Endothelial cell of umbilical vein (primary cell): Measurements from ENCODE around the gene SRSF2. TPM values are rescaled to one million over a fixed set of nuclear protein-coding genes. Genes with fewer than 3 reads are reported as not detected.

ENCODE experiments used
- BruUV-seq: library from RNA; stranded (reverse); fragments of 400-500 nt; replicated peaks from 2 replicates; lab custom pipeline; 2021; lab: Mats Ljungman, UMichigan
- CTCF ChIA-PET: fragments of 300-600, 350-600 bp; sonication (Branson Sonifier 250); formaldehyde crosslinking; loops from one replicate; lab custom pipeline; 2021; ENCODE audit warnings: antibody characterized with exemption, inconsistent platforms; lab: Charles Lee
- POLR2A ChIA-PET: fragments of 300-600, 350-600 bp; sonication (Branson Sonifier 250); formaldehyde crosslinking; loops from one replicate; lab custom pipeline; 2021; ENCODE audit warnings: antibody characterized with exemption, inconsistent platforms; lab: Charles Lee
- DNase-seq: peaks from one replicate; pipeline ENCODE4 v3.0.0-alpha.2; 2011; ENCODE audit warnings: low read depth, low spot score
- FAIRE-seq: peaks from 2 replicates; lab custom pipeline; 2011; peaks lifted over from hg19 to GRCh38; lab: Jason Lieb, UNC
- H2AFZ ChIP-seq: 2 replicates; pipeline ENCODE4 v1.6.0; 2012; ENCODE audit warnings: low read depth, low read length, control low read depth, inconsistent platforms
- H3K27ac ChIP-seq: 2 replicates; pipeline ENCODE4 v1.5.1; 2011; ENCODE audit warnings: low read depth, mild to moderate bottlenecking, control low read depth, low read length, moderate library complexity; ENCODE audit not compliant: insufficient read depth
- H3K27me3 ChIP-seq, 2 experiments: 2 replicates each; pipeline versions ENCODE4 v1.6.0 to v1.6.1; 2011; ENCODE audit warnings: low read length in 2 of 2, mixed read lengths in 1 of 2; ENCODE audit not compliant: control insufficient read depth in 2 of 2, insufficient read depth in 2 of 2
- H3K36me3 ChIP-seq, 2 experiments: 2 replicates in 1 of 2; 3 replicates in 1 of 2; pipeline ENCODE4 v1.5.1; 2011; ENCODE audit warnings: low read length in 2 of 2, mild to moderate bottlenecking in 1 of 2, moderate library complexity in 1 of 2; ENCODE audit not compliant: control insufficient read depth in 2 of 2, insufficient read depth in 2 of 2; ENCODE audit errors: extremely low read depth in 1 of 2
- H3K4me1 ChIP-seq: 3 replicates; pipeline ENCODE4 v1.5.1; 2011; ENCODE audit warnings: mild to moderate bottlenecking, low read length; ENCODE audit not compliant: control insufficient read depth, insufficient read depth; ENCODE audit errors: extremely low read depth
- H3K4me2 ChIP-seq: 2 replicates; pipeline ENCODE4 v1.6.1; 2011; ENCODE audit warnings: low read length, control low read depth, mixed read lengths; ENCODE audit not compliant: insufficient read depth
- H3K4me3 ChIP-seq, 3 experiments: fragments of 200-600 bp in 1 of 3; sonication (generic), shearing (Covaris generic) in 1 of 3; replicated peaks in 1 of 3; 2 replicates each; pipeline ENCODE4 v1.5.1; 2011 to 2016; ENCODE audit warnings: control low read depth in 3 of 3, low read length in 3 of 3, mild to moderate bottlenecking in 2 of 3, inconsistent platforms in 1 of 3, low read depth in 1 of 3, moderate library complexity in 1 of 3; ENCODE audit not compliant: insufficient read depth in 1 of 3
- H3K79me2 ChIP-seq: 2 replicates; pipeline ENCODE4 v1.6.0; 2012; ENCODE audit warnings: low read length, inconsistent platforms; ENCODE audit not compliant: control insufficient read depth, insufficient read depth
- H3K9ac ChIP-seq: replicated peaks from 2 replicates; pipeline ENCODE3; 2011; ENCODE audit warnings: low read length, control low read depth; ENCODE audit not compliant: insufficient read depth; ENCODE audit errors: extremely low read depth
- H3K9me1 ChIP-seq: replicated peaks from 3 replicates; pipeline ENCODE4 v1.6.0; 2011; ENCODE audit warnings: mild to moderate bottlenecking, low read length; ENCODE audit not compliant: control insufficient read depth, insufficient read depth; ENCODE audit errors: extremely low read depth
- H3K9me3 ChIP-seq: replicated peaks from 2 replicates; pipeline ENCODE4 v1.5.1; 2012; ENCODE audit warnings: low read length, inconsistent platforms; ENCODE audit not compliant: control insufficient read depth, insufficient read depth
- H4K20me1 ChIP-seq: replicated peaks from 2 replicates; pipeline ENCODE3; 2011; ENCODE audit warnings: mild to moderate bottlenecking, low read length; ENCODE audit not compliant: control insufficient read depth, insufficient read depth; ENCODE audit errors: extremely low read depth
- EZH2 ChIP-seq: IDR thresholded peaks from 2 replicates; pipeline ENCODE4 v1.6.1; 2012; ENCODE audit warnings: borderline replicate concordance, low read depth, mild to moderate bottlenecking, moderate library complexity, low read length, inconsistent platforms; ENCODE audit not compliant: severe bottlenecking
- FOS ChIP-seq: IDR thresholded peaks from 2 replicates; pipeline ENCODE4 v1.6.1; 2011; ENCODE audit warnings: mild to moderate bottlenecking, low read length, moderate library complexity, borderline replicate concordance; ENCODE audit not compliant: insufficient read depth
- GATA2 ChIP-seq: IDR thresholded peaks from 2 replicates; pipeline ENCODE4 v1.7.0; 2011; ENCODE audit warnings: low read depth, mild to moderate bottlenecking, moderate library complexity, mixed read lengths, low read length; ENCODE audit not compliant: insufficient read length, insufficient read depth
- JUN ChIP-seq: IDR thresholded peaks from 2 replicates; pipeline ENCODE4 v1.6.1; 2011; ENCODE audit warnings: borderline replicate concordance, low read depth; ENCODE audit not compliant: insufficient read length, insufficient read depth
- MYC ChIP-seq: IDR thresholded peaks from one replicate; pipeline ENCODE4 v1.6.1; 2011; ENCODE audit warnings: mild to moderate bottlenecking, low read depth, low read length
- POLR2A ChIP-seq: IDR thresholded peaks from 2 replicates; pipeline ENCODE4 v1.6.1; 2012; ENCODE audit warnings: low read depth, mild to moderate bottlenecking, control low read depth, low read length
- POLR2AphosphoS5 ChIP-seq: IDR thresholded peaks from 2 replicates; pipeline ENCODE4 v1.6.1; 2012; ENCODE audit warnings: low read depth, mild to moderate bottlenecking, control low read depth, low read length, moderate library complexity; ENCODE audit not compliant: insufficient read depth
- dilution Hi-C: fragments of 300-500 bp; cut with MboI; formaldehyde crosslinking; loops from one replicate; pipeline ENCODE4 v1.15.0; 2019; ENCODE audit warnings: low sequenced_read_pairs; ENCODE audit not compliant: extremely low pct_ligation_motif_present
- intact Hi-C: fragments of 100-400 bp; cut with micrococcal nuclease; formaldehyde crosslinking; loops from one replicate; pipeline ENCODE4 v1.10.0; 2022
- polyA plus RNA-seq, 4 experiments: library from polyadenylated mRNA; depleted of rRNA in 3 of 4; stranded (reverse) in 3 of 4; unstranded in 1 of 4; fragments of >200 nt; gene quantifications; 2 replicates each; pipeline versions ENCODE4 v1.2.1 to v1.2.3, GENCODE V29; 2011 to 2012; ENCODE audit warnings: missing spikeins in 1 of 4
- total RNA-seq: library from RNA; stranded (reverse); gene quantifications from 2 replicates; pipeline ENCODE4 v1.2.3, GENCODE V29; 2021
- TF ChIP-seq, protein P1 (sequence below), 2 donors: IDR thresholded peaks; 1 replicate in 1 of 2; 2 replicates in 1 of 2; pipeline ENCODE4 v1.5.1; 2011; ENCODE audit warnings: low read length in 2 of 2, mild to moderate bottlenecking in 2 of 2, moderate library complexity in 2 of 2, control low read depth in 1 of 2, inconsistent platforms in 1 of 2, low read depth in 1 of 2; ENCODE audit not compliant: insufficient read depth in 1 of 2; ENCODE audit errors: extremely low read depth in 1 of 2
- TF ChIP-seq, protein P2 (sequence below): IDR thresholded peaks from 2 replicates; pipeline ENCODE4 v1.6.1; 2011; ENCODE audit not compliant: insufficient read depth, insufficient read length

The SRSF2 gene
- total and polyA plus RNA-seq, 2 donors (not counting 3 experiments of a cell fraction or from before 2014, with no cell fraction given): 283 to 307 TPM

DNA sequence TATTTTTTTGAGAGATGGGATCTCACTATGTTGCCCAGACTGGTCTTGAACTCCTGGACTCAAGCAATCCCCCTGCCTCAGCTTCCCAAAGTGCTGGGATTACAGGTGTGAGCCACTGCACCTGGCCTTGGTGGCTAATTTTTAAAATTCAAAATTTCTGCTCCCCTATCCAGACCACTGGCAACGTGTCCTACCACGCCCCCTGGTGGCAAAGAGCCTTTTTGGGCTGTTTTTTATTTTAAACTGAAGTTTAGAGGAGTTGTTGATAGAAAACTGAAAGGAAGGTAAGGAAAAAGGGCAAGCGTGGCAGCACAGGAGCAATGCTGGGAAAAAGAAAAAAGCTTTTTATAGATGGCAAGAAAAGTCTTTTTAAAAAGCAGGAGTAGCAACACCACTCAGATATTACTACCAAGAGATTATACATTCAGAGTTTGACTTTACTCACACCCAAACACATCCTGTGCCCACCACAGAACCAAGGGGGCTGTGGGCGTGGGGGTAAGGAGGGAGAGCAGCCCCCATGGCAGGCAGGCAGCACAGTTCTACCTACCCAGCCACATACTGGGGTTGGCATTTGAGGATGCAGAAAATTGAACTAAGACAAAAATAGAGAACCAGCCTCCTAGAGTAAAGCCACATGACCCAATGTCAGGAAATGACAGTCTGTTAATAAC is 22.2 kb downstream of the SRSF2 start:
- H3K9me3 ChIP-seq: no peaks in the 10 kb centered on the region
- ChIA-PET POLR2A (no interaction called here), CTCF (interaction anchor here (1.2 to 4.7 kb wide), 9 partner anchors 11 to 192 kb away, joined by 3 to 30 read pairs (median 8); no protein-coding TSS in a partner anchor)
- no peak for TF ChIP-seq FOS
- TF ChIP-seq, protein P1, sequence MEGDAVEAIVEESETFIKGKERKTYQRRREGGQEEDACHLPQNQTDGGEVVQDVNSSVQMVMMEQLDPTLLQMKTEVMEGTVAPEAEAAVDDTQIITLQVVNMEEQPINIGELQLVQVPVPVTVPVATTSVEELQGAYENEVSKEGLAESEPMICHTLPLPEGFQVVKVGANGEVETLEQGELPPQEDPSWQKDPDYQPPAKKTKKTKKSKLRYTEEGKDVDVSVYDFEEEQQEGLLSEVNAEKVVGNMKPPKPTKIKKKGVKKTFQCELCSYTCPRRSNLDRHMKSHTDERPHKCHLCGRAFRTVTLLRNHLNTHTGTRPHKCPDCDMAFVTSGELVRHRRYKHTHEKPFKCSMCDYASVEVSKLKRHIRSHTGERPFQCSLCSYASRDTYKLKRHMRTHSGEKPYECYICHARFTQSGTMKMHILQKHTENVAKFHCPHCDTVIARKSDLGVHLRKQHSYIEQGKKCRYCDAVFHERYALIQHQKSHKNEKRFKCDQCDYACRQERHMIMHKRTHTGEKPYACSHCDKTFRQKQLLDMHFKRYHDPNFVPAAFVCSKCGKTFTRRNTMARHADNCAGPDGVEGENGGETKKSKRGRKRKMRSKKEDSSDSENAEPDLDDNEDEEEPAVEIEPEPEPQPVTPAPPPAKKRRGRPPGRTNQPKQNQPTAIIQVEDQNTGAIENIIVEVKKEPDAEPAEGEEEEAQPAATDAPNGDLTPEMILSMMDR (IDR thresholded peaks at IDR 0.05; ENCODE audit: extremely low read depth in 1 of 2, insufficient read depth in 1 of 2, low read depth in 1 of 2, low read length in 2 of 2): peak; percentile 70 to 72
- no peaks in the 10 kb centered on the region for H3K27me3 ChIP-seq
- peaks cover 8% of the 10 kb centered on the region for H3K79me2 ChIP-seq
- no peak overlapping the region for H3K27ac ChIP-seq
- no peaks in the 10 kb centered on the region for H4K20me1 ChIP-seq
- no peak overlapping the region for H3K4me3 ChIP-seq
- dilution Hi-C loops: no loop called here
- FAIRE-seq (peak; percentile 44), DNase-seq (peak; percentile 57)
- BruUV-seq: no TSS peak
- no peaks in the 10 kb centered on the region for H3K9me1 ChIP-seq
- peaks cover 16 to 25% of the 10 kb centered on the region in 2 experiments for H3K36me3 ChIP-seq
- intact Hi-C loops: loop anchor here (1.0 to 10.0 kb wide), 3 partner anchors 34 to 190 kb away; no protein-coding TSS in a partner anchor
- H3K9ac ChIP-seq: no peak overlapping the region
- peaks cover 16% of the 10 kb centered on the region for H3K4me1 ChIP-seq
- no peak overlapping the region for H2AFZ ChIP-seq
- no peak overlapping the region for H3K4me2 ChIP-seq

DNA sequence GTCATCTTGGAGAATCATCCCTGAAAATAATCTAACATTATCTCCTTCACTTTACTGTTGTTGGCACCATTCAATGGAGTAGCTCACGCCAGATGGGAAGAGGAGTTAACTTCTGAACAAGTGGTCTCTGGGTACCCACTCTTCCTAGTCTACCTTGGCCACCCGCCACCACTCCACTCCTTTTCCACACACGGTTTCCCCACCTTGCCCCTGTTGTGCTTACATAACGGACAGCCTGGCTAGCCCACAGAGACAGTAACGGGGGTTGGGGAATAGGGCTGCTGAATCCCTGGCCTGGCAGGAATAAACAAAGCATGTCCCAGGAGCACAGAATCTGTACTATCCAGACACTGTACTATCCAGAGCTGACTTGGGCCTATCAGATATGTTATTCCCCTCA is 22.8 kb downstream of the SRSF2 start:
- Histone ChIP-seq H4K20me1 (no peaks in the 10 kb centered on the region), H3K79me2 (peaks cover 15% of the 10 kb centered on the region), H3K4me1 (peaks cover 22% of the 10 kb centered on the region), H3K9me1 (no peaks in the 10 kb centered on the region), H2AFZ (no peak overlapping the region), H3K27ac (no peak overlapping the region), H3K27me3 (no peaks in the 10 kb centered on the region), H3K36me3 (peaks cover 16 to 22% of the 10 kb centered on the region in 2 experiments), H3K4me2 (no peak overlapping the region), H3K9ac (no peak overlapping the region), H3K4me3 (no peak overlapping the region), H3K9me3 (no peaks in the 10 kb centered on the region)
- dilution Hi-C loops (no loop called here), intact Hi-C loops (loop anchor here (5.0 to 10.0 kb wide), 2 partner anchors 157 to 190 kb away; no protein-coding TSS in a partner anchor)
- FAIRE-seq (no peak), DNase-seq (no peak)
- ChIA-PET POLR2A (no interaction called here), CTCF (interaction anchor here (0.7 to 2.4 kb wide), 10 partner anchors 10 to 191 kb away, joined by 3 to 15 read pairs (median 4); partner anchors contain the start of genes JMJD6 and METTL23)
- TF ChIP-seq, protein P2, sequence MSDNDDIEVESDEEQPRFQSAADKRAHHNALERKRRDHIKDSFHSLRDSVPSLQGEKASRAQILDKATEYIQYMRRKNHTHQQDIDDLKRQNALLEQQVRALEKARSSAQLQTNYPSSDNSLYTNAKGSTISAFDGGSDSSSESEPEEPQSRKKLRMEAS: no peak
- TF ChIP-seq EZH2: no peak
- TF ChIP-seq MYC: no peak
- TF ChIP-seq GATA2: no peak
- TF ChIP-seq JUN: no peak
- no peak for TF ChIP-seq FOS
- TF ChIP-seq, protein P1 (IDR thresholded peaks at IDR 0.05; ENCODE audit: extremely low read depth in 1 of 2, insufficient read depth in 1 of 2, low read depth in 1 of 2, low read length in 2 of 2): no peak
- TF ChIP-seq POLR2AphosphoS5: no peak
- no peak for TF ChIP-seq POLR2A
- no TSS peak for BruUV-seq
